BJ (cell line): ENCODE measurements around the gene PERP. TPM values are rescaled to one million over a fixed set of nuclear protein-coding genes. Genes with fewer than 3 reads are reported as not detected.
A peak's percentile ranks its signal among the peaks of the same experiment; 100 is the strongest.

Experiments used
- CTCF ChIA-PET: fragments of 350-600 bp; formaldehyde crosslinking; extraction: SDS; loops from one replicate; lab custom pipeline; 2021; ENCODE audit warnings: antibody characterized with exemption, inconsistent platforms; lab: Yijun Ruan, JAX
- POLR2A ChIA-PET: fragments of 300-600 bp; sonication (Branson Sonifier 250); formaldehyde crosslinking; extraction: SDS; loops from one replicate; lab custom pipeline; 2021; ENCODE audit warnings: antibody characterized with exemption; lab: Charles Lee
- DNase-seq: peaks from one replicate; pipeline ENCODE4 v3.0.0-alpha.2; 2011; ENCODE audit warnings: low read depth
- H3K27me3 ChIP-seq: 2 replicates; pipeline ENCODE4 v1.6.0; 2011; ENCODE audit warnings: low read length; ENCODE audit not compliant: control insufficient read depth, insufficient read depth
- H3K36me3 ChIP-seq: 2 replicates; pipeline ENCODE4 v1.5.1; 2011; ENCODE audit warnings: low read length; ENCODE audit not compliant: control insufficient read depth, insufficient read depth
- H3K4me3 ChIP-seq: 2 replicates; pipeline ENCODE4 v1.5.1; 2011; ENCODE audit warnings: low read depth, mild to moderate bottlenecking, control low read depth, low read length
- polyA plus RNA-seq: library from polyadenylated mRNA; depleted of rRNA; stranded (reverse); fragments of >200 nt; gene quantifications from 2 replicates; pipeline ENCODE4 v1.2.3, GENCODE V29; 2011
- TF ChIP-seq, protein P1 (sequence below): IDR thresholded peaks from 2 replicates; pipeline ENCODE4 v1.5.1; 2011; ENCODE audit warnings: low read depth, mild to moderate bottlenecking, control low read depth, inconsistent platforms, low read length, moderate library complexity; ENCODE audit not compliant: insufficient read depth

Gene PERP
- polyA plus RNA-seq, 1 experiment, result 47.5 TPM

GRCh38 chr6:138101946-138102731, 5.1 kb downstream of the PERP start:
- Histone ChIP-seq H3K27me3 (no peaks in the 10 kb centered on the region), H3K36me3 (no peaks in the 10 kb centered on the region), H3K4me3 (no peak overlapping the region)
- ChIA-PET CTCF (interaction anchor here (1.4 kb wide), 1 partner anchor 101 kb away, joined by 4 read pairs; no protein-coding TSS in a partner anchor), POLR2A (no interaction called here)
- no peak for DNase-seq
- TF ChIP-seq, protein P1, sequence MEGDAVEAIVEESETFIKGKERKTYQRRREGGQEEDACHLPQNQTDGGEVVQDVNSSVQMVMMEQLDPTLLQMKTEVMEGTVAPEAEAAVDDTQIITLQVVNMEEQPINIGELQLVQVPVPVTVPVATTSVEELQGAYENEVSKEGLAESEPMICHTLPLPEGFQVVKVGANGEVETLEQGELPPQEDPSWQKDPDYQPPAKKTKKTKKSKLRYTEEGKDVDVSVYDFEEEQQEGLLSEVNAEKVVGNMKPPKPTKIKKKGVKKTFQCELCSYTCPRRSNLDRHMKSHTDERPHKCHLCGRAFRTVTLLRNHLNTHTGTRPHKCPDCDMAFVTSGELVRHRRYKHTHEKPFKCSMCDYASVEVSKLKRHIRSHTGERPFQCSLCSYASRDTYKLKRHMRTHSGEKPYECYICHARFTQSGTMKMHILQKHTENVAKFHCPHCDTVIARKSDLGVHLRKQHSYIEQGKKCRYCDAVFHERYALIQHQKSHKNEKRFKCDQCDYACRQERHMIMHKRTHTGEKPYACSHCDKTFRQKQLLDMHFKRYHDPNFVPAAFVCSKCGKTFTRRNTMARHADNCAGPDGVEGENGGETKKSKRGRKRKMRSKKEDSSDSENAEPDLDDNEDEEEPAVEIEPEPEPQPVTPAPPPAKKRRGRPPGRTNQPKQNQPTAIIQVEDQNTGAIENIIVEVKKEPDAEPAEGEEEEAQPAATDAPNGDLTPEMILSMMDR, result no peak

DNA sequence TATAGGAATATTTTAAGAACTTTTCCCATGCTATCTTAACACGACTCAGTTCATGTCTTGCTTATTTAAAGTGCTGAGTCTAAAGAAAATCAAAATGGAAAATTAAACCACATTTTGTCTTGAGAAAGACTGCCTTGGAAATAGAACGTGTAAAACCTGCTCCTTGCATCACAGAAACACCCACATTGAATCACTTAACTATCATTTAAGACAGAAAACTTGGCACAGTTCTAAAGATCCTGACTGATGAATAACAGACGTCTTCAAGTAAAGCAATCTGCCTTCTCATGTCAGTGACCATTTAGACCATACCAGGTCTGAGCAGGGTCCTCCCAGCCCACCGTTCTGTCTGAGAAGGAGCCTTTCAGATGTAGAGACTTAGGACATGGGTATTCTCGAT, 7.4 kb downstream of the PERP start:
- ChIA-PET CTCF (interaction anchor here (0.8 kb wide), 1 partner anchor 395 kb away, joined by 3 read pairs; no protein-coding TSS in a partner anchor), POLR2A (no interaction called here)
- Histone ChIP-seq H3K4me3 (no peak overlapping the region), H3K36me3 (peaks cover 6% of the 10 kb centered on the region), H3K27me3 (no peaks in the 10 kb centered on the region)
- peak; percentile 81 for DNase-seq
- TF ChIP-seq, protein P1, result no peak

GRCh38 chr6:138098306-138098705, 8.9 kb downstream of the PERP start:
- Histone ChIP-seq H3K36me3 (peaks cover 6% of the 10 kb centered on the region), H3K27me3 (no peaks in the 10 kb centered on the region), H3K4me3 (no peak overlapping the region)
- POLR2A ChIA-PET, result no interaction called here
- TF ChIP-seq, protein P1, result no peak
- CTCF ChIA-PET, result interaction anchor here (0.6 to 1.5 kb wide), 5 partner anchors 9 to 308 kb away, joined by 3 to 5 read pairs (median 3); partner anchors contain the start of gene HEBP2
- DNase-seq, result no peak

GRCh38 chr6:138094260-138094659, 13.0 kb downstream of the PERP start:
- CTCF ChIA-PET, result interaction anchor here (1.8 kb wide), 1 partner anchor 87 kb away, joined by 5 read pairs; no protein-coding TSS in a partner anchor
- Histone ChIP-seq H3K36me3 (peaks cover 6% of the 10 kb centered on the region), H3K4me3 (no peak overlapping the region), H3K27me3 (no peaks in the 10 kb centered on the region)
- no peak for DNase-seq
- TF ChIP-seq, protein P1, result no peak
- POLR2A ChIA-PET, result no interaction called here

- TF ChIP-seq, protein P1, result no peak
- ChIA-PET CTCF (interaction anchor here (0.9 to 1.8 kb wide), 2 partner anchors 86 to 197 kb away, joined by 3 to 5 read pairs; no protein-coding TSS in a partner anchor), POLR2A (no interaction called here)
- peaks cover 6% of the 10 kb centered on the region for H3K36me3 ChIP-seq
- no peak overlapping the region for H3K4me3 ChIP-seq
- DNase-seq, result no peak
- no peaks in the 10 kb centered on the region for H3K27me3 ChIP-seq
Measured at GRCh38 chr6:138093632-138094031, 13.6 kb downstream of the PERP start.
